Measurements from ENCODE around the gene UMODL1. TPM values are rescaled to one million over a fixed set of nuclear protein-coding genes. Genes with fewer than 3 reads are reported as not detected.
"Not testable (repeated sequence)": the region's sequence is repeated elsewhere in the genome, so short reads cannot be mapped to it uniquely, and the experiment has no call there.

UMODL1 gene
- total RNA-seq, 1 donor from 2014 or later = not detected

DNA sequence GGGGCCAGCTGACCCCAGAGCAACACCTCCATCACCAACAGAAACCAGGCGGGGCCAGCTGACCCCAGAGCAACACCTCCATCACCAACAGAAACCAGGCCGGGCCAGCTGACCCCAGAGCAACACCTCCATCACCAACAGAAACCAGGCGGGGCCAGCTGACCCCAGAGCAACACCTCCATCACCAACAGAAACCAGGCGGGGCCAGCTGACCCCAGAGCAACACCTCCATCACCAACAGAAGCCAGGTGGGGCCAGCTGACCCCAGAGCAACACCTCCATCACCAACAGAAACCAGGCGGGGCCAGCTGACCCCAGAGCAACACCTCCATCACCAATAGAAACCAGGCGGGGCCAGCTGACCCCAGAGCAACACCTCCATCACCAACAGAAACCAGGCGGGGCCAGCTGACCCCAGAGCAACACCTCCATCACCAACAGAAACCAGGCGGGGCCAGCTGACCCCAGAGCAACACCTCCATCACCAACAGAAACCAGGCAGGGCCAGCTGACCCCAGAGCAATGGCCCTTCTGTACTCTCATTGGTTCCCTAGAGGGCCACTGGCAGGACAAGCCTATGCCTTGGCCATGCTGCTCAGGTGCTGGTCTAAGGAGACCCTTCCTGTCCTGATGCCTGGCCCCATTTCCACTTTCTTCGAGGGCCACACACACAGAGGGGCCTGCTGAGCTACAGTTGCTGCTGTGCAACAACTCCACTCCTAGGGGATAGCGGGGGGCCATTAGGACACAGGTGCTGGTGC, 7.3 kb downstream of the UMODL1 start:
- not testable (repeated sequence) for DNase-seq (ENCODE audit: low spot score in 2 of 2); FAIRE-seq

DNA sequence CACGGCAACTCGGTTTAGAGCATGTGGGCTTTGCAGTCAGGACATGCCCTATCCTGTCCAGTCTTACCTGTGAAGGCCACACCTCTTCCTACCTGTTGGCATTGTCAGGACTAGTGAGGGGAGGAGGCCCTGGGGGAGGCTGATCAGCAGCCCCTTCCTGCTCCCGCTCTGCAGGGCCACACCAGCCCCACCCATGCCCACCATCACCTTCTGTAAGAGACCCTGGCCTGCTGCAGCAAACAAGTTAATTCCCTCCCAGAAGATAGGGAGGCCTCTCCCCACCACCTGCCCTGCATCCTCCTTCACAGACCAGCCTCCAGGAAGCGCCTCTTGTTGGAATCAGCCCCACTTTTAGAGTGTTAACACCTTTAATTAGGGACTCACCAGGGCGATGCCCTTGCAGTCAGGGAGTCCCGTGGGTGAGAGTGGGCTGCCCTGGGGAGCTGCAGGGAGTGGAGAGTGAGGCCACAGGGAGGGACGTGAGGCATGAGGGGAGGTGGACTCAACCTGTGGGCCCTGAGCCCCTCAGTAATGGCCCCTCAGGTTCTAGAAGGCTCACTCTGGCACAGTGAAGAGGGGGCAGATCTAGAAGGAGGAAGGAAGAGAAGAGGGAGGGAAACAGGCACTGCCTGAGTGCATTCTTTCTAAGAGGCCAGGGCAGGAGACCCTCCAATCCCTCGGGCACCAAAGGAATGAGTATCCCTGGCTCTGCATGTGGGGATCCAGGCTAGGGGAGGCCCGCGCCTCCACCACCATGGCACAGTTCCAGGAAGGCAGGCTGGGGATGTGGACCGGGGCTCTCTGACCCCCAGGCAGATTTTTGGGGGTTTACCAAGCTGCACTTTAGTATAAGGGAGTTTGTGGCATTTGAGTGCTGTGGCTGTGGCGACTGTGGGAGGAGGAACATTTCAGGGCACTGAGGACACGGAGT, 8.2 kb downstream of the UMODL1 start:
- FAIRE-seq = no peak

DNA sequence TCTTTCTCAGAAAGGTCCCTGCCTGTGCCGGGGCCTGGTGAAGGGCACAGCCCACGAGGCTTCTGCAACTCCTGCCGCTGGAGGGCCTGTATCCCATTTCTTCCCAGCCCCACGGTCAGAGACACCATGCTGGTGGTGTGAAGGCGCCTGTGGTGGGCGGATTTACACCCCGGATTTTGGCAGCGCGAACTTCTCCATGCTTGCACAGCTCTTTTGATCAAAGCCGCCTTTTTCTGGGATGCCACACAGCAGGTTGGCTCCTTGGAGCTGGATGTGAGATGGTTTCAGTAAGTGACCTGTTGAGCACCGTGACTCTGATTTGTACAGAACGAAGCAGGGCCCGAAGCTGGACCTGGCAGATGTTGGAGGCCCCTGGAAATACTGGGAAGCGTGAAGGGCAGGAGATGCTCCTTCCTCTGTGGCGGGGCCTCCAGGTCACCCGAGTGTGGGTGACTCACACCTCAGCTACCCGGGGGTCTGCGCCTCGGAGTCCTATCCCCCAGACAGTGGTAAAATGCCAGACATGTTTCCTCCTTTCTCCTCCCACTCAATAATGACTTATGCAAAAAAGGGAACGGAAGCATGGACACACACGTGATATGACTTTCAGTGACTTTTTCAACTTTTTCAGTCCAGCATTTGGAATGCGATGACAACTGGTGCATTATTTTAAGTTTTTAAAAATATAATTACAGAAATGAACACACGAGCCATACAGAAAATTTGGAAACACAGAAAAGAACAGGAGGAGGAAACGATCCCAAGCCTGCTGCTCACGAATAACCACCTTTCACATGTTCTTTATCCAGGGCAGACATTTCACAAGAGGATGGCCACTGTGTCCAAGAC, 9.0 kb downstream of the UMODL1 start:
- no peak for FAIRE-seq
- no peak for DNase-seq (ENCODE audit: low spot score in 2 of 2)

More for the DNA sequence above, 8.2 kb downstream of the UMODL1 start:
- DNase-seq (ENCODE audit: low spot score in 2 of 2) = no peak

DNA sequence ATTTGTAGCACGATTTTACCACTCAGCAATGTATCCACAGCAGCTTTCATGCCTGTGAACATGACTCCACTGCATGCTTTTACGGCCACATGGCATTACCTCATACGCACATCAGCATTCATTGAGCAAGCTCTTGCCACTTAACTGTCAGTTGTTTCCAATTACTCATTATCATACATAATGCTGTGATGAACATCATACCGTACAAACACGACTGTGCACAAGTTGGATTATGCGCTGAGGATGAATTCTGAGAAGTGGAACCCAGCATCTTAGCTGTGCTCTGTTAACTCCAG, 9.6 kb downstream of the UMODL1 start:
- DNase-seq (ENCODE audit: low spot score in 2 of 2) (no peak), FAIRE-seq (no peak)

DNA sequence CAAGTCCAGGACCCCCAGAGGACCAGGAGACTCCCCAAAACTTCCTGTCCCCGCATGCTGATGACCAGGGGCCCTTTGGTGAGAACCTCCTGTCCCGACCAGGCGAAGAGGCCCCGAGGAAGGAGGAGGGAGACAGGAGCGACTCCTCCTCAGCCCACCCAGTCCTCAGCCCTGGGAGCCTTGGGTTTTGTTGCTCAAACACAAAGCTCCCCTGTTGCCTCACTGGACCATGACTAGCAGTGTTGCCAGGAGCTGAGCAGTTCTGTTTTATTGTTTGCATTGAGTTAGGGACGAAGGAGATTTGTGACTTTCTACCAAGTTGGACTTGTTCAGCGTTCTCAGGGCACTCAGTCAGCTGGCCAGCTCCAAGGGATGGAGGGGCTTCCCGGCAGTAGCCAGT, 10.0 kb downstream of the UMODL1 start:
- FAIRE-seq = no peak
- DNase-seq (ENCODE audit: low spot score in 2 of 2) = peak in 1 of 2 donors; percentile 45

DNA sequence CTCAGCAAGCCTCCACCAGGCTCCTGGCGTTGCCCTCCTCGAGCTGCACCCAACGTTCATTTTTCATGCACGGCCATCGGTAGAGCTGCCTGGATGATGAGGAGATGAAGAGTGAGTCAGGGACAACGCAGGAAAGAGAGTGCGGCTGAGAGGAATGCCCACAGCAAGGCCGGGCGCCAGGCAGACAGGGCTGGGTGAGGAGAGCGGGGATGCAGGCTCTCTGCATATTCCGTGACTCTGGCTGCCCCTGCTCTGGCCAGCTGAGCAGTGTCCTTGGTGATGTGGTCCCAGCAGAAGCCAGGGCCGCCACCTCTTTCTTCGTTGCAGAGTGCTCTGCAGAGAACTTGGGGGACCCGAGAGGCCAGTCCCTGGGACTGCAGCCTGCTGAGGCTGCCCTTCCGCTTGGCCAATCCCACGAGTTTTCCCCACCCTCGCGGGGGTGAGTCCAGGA, 10.8 kb downstream of the UMODL1 start:
- DNase-seq (ENCODE audit: low spot score in 2 of 2) (no peak), FAIRE-seq (no peak)

DNA sequence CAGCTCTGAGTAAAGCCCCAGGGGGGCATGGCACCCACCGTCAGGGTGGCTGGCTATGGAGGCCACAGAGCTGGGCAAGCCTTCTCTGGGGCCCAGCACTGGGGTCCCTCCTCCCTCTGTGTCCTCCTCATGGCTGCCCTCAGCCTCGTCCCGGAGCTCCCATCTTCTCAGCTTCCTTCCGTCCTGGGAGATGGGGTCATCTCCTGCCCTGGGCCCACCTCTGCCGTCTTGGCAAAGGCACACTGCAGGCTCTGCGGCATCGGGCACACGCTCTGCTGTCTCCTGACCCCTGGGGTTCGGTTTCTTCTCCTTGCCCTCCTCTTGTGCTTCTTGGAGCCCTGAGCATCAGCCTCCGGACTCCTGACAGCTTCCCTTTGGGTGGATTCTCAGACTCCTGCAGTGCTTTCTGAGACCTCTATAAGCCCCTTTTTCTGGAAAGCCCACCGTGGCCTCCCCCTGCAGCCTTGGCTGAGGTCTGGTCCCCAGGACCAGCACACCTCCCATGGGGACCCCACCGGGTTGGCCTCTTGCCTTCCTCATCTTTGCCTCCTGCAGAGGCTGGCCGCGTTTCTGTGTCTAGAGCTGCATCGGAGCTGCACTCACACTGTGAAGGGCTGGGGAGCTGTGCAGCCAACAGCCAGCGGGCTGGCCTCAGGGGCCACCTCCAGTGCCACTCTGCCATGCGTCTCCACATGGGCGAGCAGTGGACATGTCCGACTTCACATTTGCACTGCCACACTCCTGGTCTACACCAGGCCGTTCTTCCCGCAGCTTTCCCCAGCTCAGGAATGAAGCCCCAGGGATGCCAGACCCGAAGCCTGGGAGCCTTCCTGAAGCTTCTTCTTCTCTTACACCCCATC, 11.6 kb downstream of the UMODL1 start:
- FAIRE-seq (no peak), DNase-seq (ENCODE audit: low spot score in 2 of 2) (no peak)

DNA sequence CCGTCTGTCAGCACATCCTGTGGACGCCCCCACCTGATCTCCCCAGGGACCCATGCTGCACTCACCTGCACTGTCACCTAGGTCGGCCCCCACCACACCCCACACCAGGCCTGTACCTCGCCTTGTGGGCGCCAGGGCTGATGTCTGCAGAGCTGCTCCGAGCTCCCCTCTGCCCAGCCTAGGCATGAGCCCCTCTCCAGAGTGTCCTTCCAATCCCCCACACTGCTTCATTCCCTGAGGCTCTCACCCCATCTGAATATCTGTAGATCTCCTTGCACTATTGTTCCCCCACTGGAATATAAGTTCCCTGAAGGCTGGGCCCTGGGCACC, 12.2 kb downstream of the UMODL1 start:
- FAIRE-seq (no peak), DNase-seq (ENCODE audit: low spot score in 2 of 2) (no peak)

DNA sequence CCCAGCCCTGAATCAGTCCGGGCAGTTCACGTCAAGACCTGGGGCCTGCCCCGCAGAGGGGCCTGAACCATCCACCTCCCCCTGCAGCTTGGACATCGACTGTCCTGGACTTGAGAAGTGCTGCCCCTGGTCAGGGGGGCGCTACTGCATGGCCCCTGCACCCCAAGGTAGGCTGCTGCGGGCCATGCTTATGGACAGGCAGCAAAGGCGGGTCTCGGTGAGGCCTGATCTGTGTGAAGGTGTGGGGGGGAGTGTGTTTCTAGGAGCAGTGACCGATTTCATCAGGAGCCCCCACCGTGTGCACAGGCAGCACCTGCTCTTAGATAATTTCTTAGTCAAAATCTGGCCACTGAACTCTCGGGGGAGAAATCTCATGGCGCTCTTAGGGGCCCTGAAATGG, 13.0 kb downstream of the UMODL1 start:
- FAIRE-seq (no peak), DNase-seq (ENCODE audit: low spot score in 2 of 2) (no peak)

DNA sequence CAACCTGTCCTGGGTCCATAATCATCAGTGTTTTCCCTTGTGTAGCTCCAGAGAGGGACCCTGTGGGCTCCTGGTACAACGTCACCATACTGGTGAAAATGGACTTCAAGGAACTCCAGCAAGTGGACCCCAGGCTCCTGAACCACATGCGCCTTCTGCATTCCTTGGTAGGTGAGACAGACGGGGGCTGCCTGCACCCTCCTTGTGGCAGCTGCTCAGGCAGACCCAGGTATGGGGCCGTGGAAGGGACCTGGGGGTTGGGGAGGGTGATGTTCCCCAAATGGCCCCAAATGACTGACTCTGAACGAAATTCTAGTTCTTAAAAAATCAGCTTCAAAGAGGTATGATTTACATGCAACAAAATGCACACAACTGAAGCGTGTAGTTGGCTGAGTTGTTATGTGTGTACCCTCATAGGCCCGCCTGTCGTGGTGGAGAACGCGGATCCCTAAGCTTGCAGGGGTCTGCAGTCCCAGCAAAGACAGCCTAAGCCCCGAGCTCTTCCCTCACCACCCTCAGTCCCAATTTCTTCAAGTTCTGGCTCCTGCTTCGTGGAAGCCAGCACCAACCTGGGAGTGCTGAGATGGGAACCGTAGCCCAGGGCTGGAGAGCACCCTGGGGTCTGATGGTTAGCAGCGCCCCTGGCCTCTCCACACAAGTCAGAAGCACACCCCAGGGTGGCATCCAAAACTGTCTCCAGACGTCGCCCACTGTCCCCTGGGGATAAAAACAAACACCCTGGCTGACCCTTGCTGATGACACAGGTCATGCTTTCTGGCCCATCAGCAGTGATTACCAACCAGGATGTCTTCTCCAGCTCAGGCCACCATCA, 14.3 kb downstream of the UMODL1 start:
- FAIRE-seq (no peak), DNase-seq (ENCODE audit: low spot score in 2 of 2) (no peak)

DNA sequence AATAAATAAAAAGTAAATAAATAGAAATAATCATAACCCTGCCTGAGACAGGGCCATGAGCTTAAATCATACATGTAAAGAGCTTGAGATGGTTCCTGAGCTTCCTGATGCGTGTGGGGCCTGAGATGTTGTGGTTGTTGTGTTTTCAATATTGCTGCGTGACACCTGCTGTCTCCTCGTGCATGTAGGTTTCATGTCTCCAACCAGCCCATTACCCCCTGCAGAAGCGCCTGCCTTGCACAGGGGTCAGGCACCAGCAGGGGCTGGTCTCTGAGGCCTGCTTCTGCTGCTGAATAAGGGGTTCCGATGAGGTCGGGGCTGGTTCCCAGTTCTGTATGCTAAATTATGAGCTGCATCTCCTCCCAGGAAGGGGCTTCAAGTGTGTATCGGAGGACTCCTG, 15.9 kb downstream of the UMODL1 start:
- no peak for DNase-seq (ENCODE audit: low spot score in 2 of 2)
- no peak for FAIRE-seq

DNA sequence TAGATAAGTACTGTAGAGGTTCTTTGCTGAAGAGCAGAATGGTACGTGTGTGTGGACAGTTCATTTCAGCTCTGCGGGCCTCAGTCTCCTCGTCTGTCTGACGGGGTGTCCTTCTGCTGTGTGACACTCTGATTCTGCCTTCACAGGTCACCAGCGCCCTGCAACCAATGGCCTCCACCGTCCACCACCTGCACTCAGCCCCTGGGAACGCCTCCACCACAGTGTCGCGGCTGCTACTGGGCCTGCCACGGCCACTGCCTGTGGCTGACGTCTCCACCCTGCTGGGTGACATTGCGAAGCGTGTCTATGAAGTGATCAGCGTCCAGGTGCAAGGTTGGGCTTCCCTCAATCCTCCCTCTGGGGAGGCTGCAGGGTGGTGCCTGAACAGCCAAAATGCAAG, 17.0 kb downstream of the UMODL1 start:
- no peak for DNase-seq (ENCODE audit: low spot score in 2 of 2)

DNA sequence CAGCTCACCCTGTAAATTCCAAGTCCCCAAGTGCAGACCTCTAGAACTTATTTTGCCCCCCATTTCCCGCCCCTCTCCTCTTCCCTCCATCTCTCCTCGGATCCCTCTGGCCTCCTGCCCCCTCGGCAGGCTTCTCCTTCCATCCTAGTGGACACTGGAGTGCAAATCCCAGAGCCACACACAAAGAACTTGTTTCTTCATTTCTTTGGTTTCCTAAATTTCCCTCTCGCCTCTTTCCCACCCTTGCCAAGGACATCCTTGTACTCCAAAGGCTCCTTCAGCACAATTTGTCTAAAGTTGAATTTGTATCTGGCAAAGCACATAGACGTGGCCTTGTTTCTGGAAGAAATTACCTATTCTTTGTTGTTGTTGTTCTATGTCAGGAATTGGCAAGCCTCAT, 17.5 kb downstream of the UMODL1 start:
- DNase-seq (ENCODE audit: low spot score in 2 of 2) = no peak
- no peak for FAIRE-seq

More for the DNA sequence above, 17.0 kb downstream of the UMODL1 start:
- no peak for FAIRE-seq

DNA sequence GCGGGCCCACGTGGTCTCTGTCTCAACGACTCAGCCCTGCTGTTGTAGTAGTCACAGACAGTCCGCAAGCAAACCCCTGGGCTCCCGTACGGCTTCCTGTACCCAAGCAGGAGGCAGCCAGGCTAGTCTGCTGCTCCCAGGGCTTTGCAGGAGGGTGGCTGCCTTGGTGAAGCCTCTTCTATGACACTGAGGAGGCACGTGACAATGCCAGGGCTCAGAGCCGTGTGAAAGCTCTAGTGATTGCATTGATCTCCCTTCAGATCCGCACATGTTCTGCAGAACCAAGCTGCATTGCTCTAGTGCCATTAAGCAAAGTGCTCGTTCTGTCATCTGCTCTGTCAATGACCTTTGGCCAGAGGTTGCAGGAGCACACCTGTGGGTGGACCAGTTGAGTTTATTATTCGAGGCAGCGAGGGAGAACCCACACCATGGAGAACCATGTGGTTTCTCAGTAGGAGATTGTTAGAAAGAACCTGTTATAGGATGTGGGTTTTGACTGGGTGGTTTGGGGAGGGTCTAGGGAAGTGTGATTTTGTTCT, 18.0 kb downstream of the UMODL1 start:
- no peak for FAIRE-seq
- no peak for DNase-seq (ENCODE audit: low spot score in 2 of 2)

DNA sequence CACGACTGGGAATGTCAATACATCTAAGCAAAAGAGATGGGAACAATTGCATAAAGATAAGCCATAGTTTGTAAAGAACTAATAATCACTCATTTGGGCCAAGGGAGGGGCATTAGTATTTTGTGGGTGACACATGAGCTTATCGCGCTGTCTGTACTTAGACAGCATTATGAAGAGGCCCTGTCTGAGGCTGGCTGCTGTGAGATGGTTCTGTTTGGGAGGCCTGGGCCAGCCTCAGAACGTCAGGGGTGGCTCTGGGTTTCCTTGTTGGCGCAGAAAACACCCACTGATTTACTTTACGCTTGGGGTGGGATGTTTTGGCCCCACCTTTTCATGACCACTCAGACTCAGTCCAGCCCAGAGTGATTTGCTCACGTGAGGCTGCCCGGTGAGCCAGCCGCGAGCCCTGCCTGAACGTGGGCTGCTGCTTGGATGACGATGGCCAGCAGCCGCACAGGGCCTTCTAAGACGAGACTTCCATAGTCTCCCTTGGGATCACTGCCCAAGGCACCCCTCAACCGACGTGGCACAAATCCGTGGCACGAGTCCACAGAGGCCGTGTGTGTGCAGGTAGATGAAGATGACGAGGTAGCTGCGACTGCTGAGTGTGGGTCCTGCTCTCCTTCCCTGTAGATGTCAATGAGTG, 18.7 kb downstream of the UMODL1 start:
- FAIRE-seq (no peak), DNase-seq (ENCODE audit: low spot score in 2 of 2) (no peak)

DNA sequence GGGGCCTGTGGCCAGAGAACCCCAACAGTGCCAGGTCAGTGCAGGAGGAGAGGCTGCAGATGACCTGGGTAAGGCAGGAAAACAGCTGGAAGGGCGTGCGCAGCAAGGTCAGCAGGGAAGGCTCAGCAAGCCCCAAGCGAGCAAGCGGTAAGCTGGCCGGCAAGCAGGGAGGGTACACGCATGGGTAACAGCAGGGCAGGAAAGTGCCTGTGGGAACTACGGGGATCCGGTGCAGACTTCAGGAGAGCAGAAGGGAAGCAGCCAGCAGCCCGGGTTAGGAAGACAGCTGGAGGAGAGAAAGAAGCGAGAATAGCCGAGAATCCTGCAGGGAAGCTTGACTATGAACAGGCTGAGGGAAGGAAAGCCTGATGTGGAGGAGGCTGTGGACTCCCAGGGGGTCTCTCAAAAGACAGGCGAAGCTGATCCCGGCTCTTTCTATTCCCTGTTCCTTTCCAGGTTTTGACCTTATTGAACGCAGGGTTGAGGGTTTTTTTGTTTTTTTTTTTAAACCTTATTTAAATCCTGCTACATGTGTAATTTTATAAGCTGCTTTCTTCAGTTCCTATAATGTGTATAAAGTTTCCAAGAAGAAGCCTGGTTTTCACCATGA, 20.9 kb downstream of the UMODL1 start:
- FAIRE-seq (no peak), DNase-seq (ENCODE audit: low spot score in 2 of 2) (no peak)

DNA sequence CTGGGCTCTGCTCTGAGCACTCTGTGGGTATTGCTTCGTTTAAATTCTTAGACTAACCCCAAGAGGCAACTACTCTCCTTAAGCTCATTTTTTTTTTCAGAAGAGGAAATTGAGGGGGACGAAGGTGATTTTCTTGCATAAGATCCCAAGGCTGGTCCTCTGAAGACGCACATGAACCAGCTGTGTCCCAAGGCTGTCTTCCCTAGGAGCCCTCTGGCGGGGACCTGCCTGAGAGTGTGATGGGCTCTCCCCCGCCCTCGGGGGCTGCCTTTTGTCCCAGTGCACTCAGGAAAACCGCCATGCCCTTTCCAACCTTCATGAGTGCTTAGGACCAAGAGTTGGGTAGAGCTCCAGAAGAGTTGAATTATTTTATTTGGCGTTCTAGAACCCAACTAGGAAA, 21.7 kb downstream of the UMODL1 start:
- FAIRE-seq (no peak), DNase-seq (ENCODE audit: low spot score in 2 of 2) (no peak)

DNA sequence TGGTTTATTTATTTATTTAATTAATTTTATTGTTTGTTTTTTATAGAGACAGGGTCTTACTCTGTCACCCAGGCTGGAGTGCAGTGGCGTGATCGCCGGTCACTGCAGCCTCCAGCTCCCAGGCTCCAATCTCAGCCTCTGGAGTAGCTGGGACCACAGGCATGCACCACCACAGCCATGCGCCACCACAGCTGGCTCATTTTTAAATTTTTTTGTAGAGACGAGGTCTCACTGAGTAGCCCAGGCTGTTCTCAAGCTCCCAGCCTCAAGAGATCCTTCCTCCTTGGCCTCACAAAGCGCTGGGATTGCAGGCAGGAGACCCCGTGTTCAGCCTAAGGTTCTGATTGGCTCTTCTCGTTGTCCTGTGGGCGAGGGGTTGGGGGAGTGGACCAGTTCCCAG, 22.1 kb downstream of the UMODL1 start:
- DNase-seq (ENCODE audit: low spot score in 2 of 2) = no peak
- no peak for FAIRE-seq

Data from frontal cortex (tissue), 4 donors.